ENCODE results near the gene CDH24. TPM values are rescaled to one million over a fixed set of nuclear protein-coding genes. Genes with fewer than 3 reads are reported as not detected.

Gene CDH24
- total and polyA plus RNA-seq, 2 experiments from 2014 or later = 4.4 to 17.8 TPM

- Histone ChIP-seq H3K79me2 (replicated peaks; ENCODE audit: insufficient read depth) (no peaks in the 10 kb centered on the region), H3K4me2 (no peak overlapping the region), H3K4me3 (no peak overlapping the region), H3K27me3 (ENCODE audit: insufficient read depth) (no peaks in the 10 kb centered on the region), H3K9me2 (ENCODE audit: insufficient read depth) (no peaks in the 10 kb centered on the region), H3K27ac (ENCODE audit: low read depth) (0 out of 2 replicates have a peak overlapping the region, but pooled peaks have one; percentile 59), H2AFZ (no peak overlapping the region), H3F3A (replicated peaks; ENCODE audit: low read depth) (0 out of 2 replicates have a peak, but pooled peaks cover 3% of the 10 kb centered on the region), H3K36me3 (ENCODE audit: insufficient read depth) (no peaks in the 10 kb centered on the region), H3K4me1 (ENCODE audit: insufficient read depth) (0 out of 2 replicates have a peak, but pooled peaks cover 3% of the 10 kb centered on the region), H4K20me1 (replicated peaks; ENCODE audit: insufficient read depth) (no peaks in the 10 kb centered on the region)
- no peak for DNase-seq (ENCODE audit: low spot score)
- no peak overlapping the region for H3K27ac Mint-ChIP-seq
- no peaks in the 10 kb centered on the region for H3K9me3 Mint-ChIP-seq
- peaks cover 7% of the 10 kb centered on the region for H3K4me1 Mint-ChIP-seq
- H3K4me3 Mint-ChIP-seq = no peak overlapping the region
- no peaks in the 10 kb centered on the region for H3K36me3 Mint-ChIP-seq (ENCODE audit: low read depth)
- TF ChIP-seq POLR2AphosphoS5 (IDR thresholded peaks at IDR 0.05; ENCODE audit: low read depth) = no peak
- no peak for TF ChIP-seq STAT1 (IDR thresholded peaks at IDR 0.05; ENCODE audit: unreplicated experiment)
- TF ChIP-seq REST (IDR thresholded peaks at IDR 0.05; ENCODE audit: unreplicated experiment) = no peak
- TF ChIP-seq ZNF331 (CRISPR knock-in tag; IDR thresholded peaks at IDR 0.05; ENCODE audit: low read depth) = no peak
- TF ChIP-seq ZNF462 (CRISPR knock-in tag; IDR thresholded peaks at IDR 0.05) = no peak
- TF ChIP-seq NANOG (IDR thresholded peaks at IDR 0.05; ENCODE audit: borderline replicate concordance) = no peak
- TF ChIP-seq JUNB (IDR thresholded peaks at IDR 0.05; ENCODE audit: unreplicated experiment) = no peak
- no peak for TF ChIP-seq EZH2 (IDR thresholded peaks at IDR 0.05; ENCODE audit: low read depth, unreplicated experiment)
- no peak for TF ChIP-seq CREB1 (CRISPR knock-in tag; IDR thresholded peaks at IDR 0.05; ENCODE audit: low read depth)
- no peak for TF ChIP-seq ZNF114 (CRISPR knock-in tag; IDR thresholded peaks at IDR 0.05)
- TF ChIP-seq ETS1 (IDR thresholded peaks at IDR 0.05) = no peak
- TF ChIP-seq CTCF (conservative IDR thresholded peaks at IDR 0.05; ENCODE audit: low read depth in 2 of 2) = no peak
- ATAC-seq = no peak
- H3K27me3 Mint-ChIP-seq (ENCODE audit: insufficient read depth, low read depth, poor library complexity) = no peaks in the 10 kb centered on the region
Measured at GRCh38 chr14:22997676-22998323, 59.5 kb downstream of the CDH24 start.
